Gastrocnemius medialis (tissue), 4 donors: ENCODE data around the gene CHN2.

Experiments
- CTCF ChIP-seq, 5 experiments: fragments of 450-650 bp in 3 of 5; fragments of 200-600 bp in 2 of 5; sonication (generic) in 2 of 5; IDR thresholded peaks in 4 of 5; conservative IDR thresholded peaks in 1 of 5; 1 replicate in 4 of 5; 2 replicates in 1 of 5; pipeline ENCODE4 v1.5.1; 2016 to 2019; ENCODE audit warnings: antibody characterized with exemption in 5 of 5, mild to moderate bottlenecking in 3 of 5, moderate library complexity in 3 of 5
- POLR2A ChIP-seq, 2 donors: fragments of 450-650 bp; IDR thresholded peaks; one replicate each; pipeline ENCODE4 v1.6.1; 2017; ENCODE audit warnings: antibody characterized with exemption in 2 of 2, mild to moderate bottlenecking in 2 of 2, moderate library complexity in 2 of 2

GRCh38 chr7:29469281-29469680 is 274.7 kb downstream of the CHN2 start:
- TF ChIP-seq CTCF (IDR thresholded peaks at IDR 0.05 in 4 of 5, conservative IDR thresholded peaks at IDR 0.05 in 1 of 5) (no peak), POLR2A (IDR thresholded peaks at IDR 0.05) (no peak)
